AG04450 (cell line): ENCODE measurements around the gene GATD1. TPM values are rescaled to one million over a fixed set of nuclear protein-coding genes. Genes with fewer than 3 reads are reported as not detected.

ENCODE experiments used
- CTCF ChIA-PET: fragments of 300-600, 350-600 bp; formaldehyde crosslinking; extraction: SDS; loops from one replicate; lab custom pipeline; 2022; ENCODE audit warnings: antibody characterized with exemption, inconsistent platforms; lab: Charles Lee
- POLR2A ChIA-PET: fragments of 350-600 bp; formaldehyde crosslinking; extraction: SDS; loops from one replicate; lab custom pipeline; 2021; ENCODE audit warnings: antibody characterized with exemption, inconsistent platforms; lab: Yijun Ruan, JAX
- DNase-seq: peaks from one replicate; pipeline ENCODE4 v3.0.0-alpha.2; 2011; ENCODE audit warnings: low read depth, low spot score
- H3K27ac ChIP-seq: one replicate; pipeline ENCODE4 v1.5.1; 2012; ENCODE audit warnings: low read depth, low read length, control low read depth
- H3K27me3 ChIP-seq: one replicate; pipeline ENCODE4 v1.6.0; 2012; ENCODE audit warnings: low read length; ENCODE audit not compliant: control insufficient read depth, insufficient read depth
- H3K4me3 ChIP-seq: 2 replicates; pipeline ENCODE4 v1.5.1; 2011; ENCODE audit warnings: mild to moderate bottlenecking, low read depth, low read length, control low read depth
- H3K9me3 ChIP-seq: 2 replicates; pipeline ENCODE4 v1.5.1; 2012; ENCODE audit warnings: low read length; ENCODE audit not compliant: control insufficient read depth, insufficient read depth
- polyA plus RNA-seq: library from polyadenylated mRNA; depleted of rRNA; stranded (reverse); fragments of >200 nt; gene quantifications from 2 replicates; pipeline ENCODE4 v1.2.3, GENCODE V29; 2011
- TF ChIP-seq, protein P1 (sequence below): IDR thresholded peaks from 2 replicates; pipeline ENCODE4 v1.5.1; 2011; ENCODE audit warnings: low read depth, low read length, control low read depth, inconsistent platforms

GATD1 gene
- polyA plus RNA-seq, 1 experiment = 15.0 TPM

DNA sequence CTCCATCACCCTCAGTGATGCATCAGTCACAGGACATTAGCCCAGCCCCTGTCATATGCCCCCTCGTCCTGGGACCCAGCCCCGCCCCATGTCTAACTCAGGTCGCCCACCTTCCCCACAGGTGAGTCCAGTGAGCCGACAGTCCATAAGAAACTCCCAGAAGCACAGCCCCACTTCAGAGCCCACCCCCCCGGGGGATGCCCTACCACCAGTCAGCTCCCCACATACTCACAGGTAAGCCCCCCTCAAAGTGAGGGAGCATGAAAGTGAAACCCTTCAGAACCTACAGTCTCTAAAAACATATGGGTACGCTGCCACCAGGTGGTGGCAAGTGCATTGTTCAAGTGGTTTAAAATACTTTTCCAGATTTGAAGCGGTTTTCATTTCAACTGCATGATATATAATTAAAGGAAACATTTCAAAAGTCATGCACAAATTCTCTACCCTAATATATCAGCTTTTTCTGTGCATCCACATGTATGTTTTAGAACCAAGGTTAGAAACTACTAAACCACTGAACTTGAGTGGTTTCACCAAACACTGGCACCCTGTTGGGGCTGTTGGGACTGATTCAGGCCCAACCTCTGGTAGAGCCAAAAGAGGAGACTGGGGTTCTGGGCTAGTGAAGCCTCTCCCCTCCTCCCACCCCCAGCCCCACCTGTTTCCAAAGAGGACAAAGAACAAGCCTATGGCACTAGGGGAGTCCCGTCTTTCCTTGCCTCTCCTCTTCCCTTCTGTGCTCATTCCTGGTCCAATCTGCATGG, 54.0 kb downstream of the GATD1 start:
- ChIA-PET CTCF (interaction anchor here (0.5 to 2.1 kb wide), 10 partner anchors 10 to 168 kb away, joined by 3 to 23 read pairs (median 5); partner anchors contain the start of gene TMEM80), POLR2A (no interaction called here)
- Histone ChIP-seq H3K4me3 (no peak overlapping the region), H3K9me3 (no peaks in the 10 kb centered on the region; the same call in 1 of the 2 replicates), H3K27me3 (peaks cover 30% of the 10 kb centered on the region), H3K27ac (no peak overlapping the region)
- TF ChIP-seq, protein P1, sequence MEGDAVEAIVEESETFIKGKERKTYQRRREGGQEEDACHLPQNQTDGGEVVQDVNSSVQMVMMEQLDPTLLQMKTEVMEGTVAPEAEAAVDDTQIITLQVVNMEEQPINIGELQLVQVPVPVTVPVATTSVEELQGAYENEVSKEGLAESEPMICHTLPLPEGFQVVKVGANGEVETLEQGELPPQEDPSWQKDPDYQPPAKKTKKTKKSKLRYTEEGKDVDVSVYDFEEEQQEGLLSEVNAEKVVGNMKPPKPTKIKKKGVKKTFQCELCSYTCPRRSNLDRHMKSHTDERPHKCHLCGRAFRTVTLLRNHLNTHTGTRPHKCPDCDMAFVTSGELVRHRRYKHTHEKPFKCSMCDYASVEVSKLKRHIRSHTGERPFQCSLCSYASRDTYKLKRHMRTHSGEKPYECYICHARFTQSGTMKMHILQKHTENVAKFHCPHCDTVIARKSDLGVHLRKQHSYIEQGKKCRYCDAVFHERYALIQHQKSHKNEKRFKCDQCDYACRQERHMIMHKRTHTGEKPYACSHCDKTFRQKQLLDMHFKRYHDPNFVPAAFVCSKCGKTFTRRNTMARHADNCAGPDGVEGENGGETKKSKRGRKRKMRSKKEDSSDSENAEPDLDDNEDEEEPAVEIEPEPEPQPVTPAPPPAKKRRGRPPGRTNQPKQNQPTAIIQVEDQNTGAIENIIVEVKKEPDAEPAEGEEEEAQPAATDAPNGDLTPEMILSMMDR = peak; percentile 69
- no peak for DNase-seq

DNA sequence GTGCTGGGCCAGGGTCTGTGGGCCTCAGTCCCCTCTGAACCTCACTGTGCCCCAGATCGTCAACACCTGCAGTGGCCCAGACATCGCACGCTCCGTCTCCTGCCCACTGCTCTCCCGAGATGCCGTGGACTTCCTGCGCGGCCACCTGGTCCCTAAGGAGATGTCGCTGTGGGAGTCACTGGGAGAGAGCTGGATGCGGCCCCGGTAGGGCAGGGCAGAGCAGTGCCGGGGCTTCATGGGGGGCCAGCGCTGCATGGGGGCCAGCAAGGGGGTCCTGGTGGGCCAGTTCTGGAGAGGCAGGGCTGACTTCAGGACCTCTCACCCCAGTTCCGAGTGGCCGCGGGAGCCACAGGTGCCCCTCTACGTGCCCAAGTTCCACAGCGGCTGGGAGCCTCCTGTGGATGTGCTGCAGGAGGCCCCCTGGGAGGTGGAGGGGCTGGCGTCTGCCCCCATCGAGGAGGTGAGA, 54.9 kb downstream of the GATD1 start:
- no peaks in the 10 kb centered on the region; the same call in 1 of the 2 replicates for H3K9me3 ChIP-seq
- ChIA-PET POLR2A (interaction anchor here (0.6 kb wide), 1 partner anchor 16 kb away, joined by 4 read pairs; no protein-coding TSS in a partner anchor), CTCF (interaction anchor here (0.9 to 2.1 kb wide), 6 partner anchors 11 to 61 kb away, joined by 3 to 23 read pairs (median 6); partner anchors contain the start of gene TMEM80)
- no peak overlapping the region for H3K4me3 ChIP-seq
- TF ChIP-seq, protein P1 = no peak
- H3K27me3 ChIP-seq = peaks cover 30% of the 10 kb centered on the region
- no peak overlapping the region for H3K27ac ChIP-seq
- no peak for DNase-seq

DNA sequence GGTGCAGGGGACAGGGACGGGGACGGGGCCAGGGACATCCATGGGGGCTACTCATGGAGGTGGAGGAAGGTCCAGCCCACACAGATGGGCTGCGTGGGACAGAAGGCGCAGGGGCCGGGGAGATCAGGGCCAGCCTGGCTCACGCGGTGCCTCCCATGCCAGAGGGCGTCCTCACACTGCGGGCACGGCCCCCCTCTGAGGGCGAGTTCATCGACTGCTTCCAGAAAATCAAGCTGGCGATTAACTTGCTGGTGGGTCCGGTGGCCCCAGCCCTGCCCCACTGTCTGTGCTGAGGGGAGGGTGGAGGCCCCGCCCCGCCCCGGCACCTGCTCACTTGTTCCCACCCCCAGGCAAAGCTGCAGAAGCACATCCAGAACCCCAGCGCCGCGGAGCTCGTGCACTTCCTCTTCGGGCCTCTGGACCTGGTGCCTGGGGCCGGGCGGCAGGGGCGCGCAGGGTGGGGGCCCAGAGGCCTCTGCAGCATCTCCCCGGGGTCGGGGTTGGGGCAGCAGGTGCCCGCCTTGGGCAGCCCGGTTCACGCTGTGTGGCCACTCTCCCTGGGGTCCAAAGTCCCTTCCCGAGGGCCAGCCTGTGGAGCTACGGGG, 55.4 kb downstream of the GATD1 start:
- Histone ChIP-seq H3K4me3 (no peak overlapping the region), H3K27ac (no peak overlapping the region), H3K27me3 (peaks cover 30% of the 10 kb centered on the region), H3K9me3 (no peaks in the 10 kb centered on the region; the same call in 1 of the 2 replicates)
- no peak for DNase-seq
- TF ChIP-seq, protein P1 = no peak
- CTCF ChIA-PET = interaction anchor here (1.4 to 2.1 kb wide), 4 partner anchors 11 to 60 kb away, joined by 4 to 23 read pairs (median 8); partner anchors contain the start of gene TMEM80
- POLR2A ChIA-PET = interaction anchor here (0.6 kb wide), 1 partner anchor 17 kb away, joined by 4 read pairs; no protein-coding TSS in a partner anchor

DNA sequence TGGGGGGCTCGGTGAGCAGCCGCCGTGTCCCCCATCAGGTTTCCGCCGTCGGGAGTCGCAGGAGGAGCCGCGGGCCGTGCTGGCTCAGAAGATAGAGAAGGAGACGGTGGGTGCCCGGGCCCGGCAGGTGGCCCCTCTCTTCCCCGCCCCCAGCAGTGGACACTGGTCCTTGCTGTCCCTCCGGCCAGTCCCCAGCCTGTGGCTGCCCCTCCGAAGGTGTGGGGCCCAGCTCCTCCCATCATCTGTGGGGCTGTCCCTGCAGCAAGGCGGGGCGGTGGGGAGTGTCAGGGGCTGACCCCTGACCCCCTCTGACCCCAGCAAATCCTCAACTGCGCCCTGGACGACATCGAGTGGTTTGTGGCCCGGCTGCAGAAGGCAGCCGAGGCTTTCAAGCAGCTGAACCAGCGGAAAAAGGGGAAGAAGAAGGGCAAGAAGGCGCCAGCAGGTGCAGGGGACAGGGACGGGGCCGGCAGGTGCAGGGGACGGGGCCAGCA, 56.0 kb downstream of the GATD1 start:
- Histone ChIP-seq H3K9me3 (no peaks in the 10 kb centered on the region; the same call in 1 of the 2 replicates), H3K27ac (no peak overlapping the region), H3K27me3 (peaks cover 30% of the 10 kb centered on the region), H3K4me3 (no peak overlapping the region)
- POLR2A ChIA-PET = interaction anchor here (0.5 to 2.8 kb wide), 2 partner anchors 15 to 25 kb away, joined by 10 read pairs; partner anchors contain the start of genes DEAF1, EPS8L2 and TMEM80
- no peak for DNase-seq
- TF ChIP-seq, protein P1 = no peak
- CTCF ChIA-PET = no interaction called here
